SKM-1 treated with dmso at 0.1 percent for 144 hours (cell line): ENCODE results near the gene ZNF641.
"Not testable (repeated sequence)": the region's sequence is repeated elsewhere in the genome, so short reads cannot be mapped to it uniquely, and the experiment has no call there.

ENCODE experiments used
- DNase-seq: peaks from one replicate; lab custom pipeline; 2025; ENCODE audit not compliant: unreplicated experiment; lab: John Stamatoyannopoulos, UW

ZNF641 gene

GRCh38 chr12:48336061-48336460 is 14.7 kb downstream of the ZNF641 start:
- no peak for DNase-seq

GRCh38 chr12:48334808-48335207 is 15.9 kb downstream of the ZNF641 start:
- DNase-seq = peak; percentile 47

- not testable (repeated sequence) for DNase-seq
Observed at GRCh38 chr12:48333680-48334079, 17.0 kb downstream of the ZNF641 start.

GRCh38 chr12:48331399-48331798 is 19.3 kb downstream of the ZNF641 start:
- no peak for DNase-seq

- DNase-seq = no peak
Observed at GRCh38 chr12:48329199-48329939, 21.4 kb downstream of the ZNF641 start.

- DNase-seq = no peak
Observed at GRCh38 chr12:48316491-48316890, 34.2 kb downstream of the ZNF641 start.

GRCh38 chr12:48311313-48311712 is 39.4 kb downstream of the ZNF641 start:
- DNase-seq = no peak

- DNase-seq = no peak
Observed at GRCh38 chr12:48307269-48307668, 43.5 kb downstream of the ZNF641 start.

- DNase-seq = no peak
Observed at GRCh38 chr12:48305190-48305589, 45.5 kb downstream of the ZNF641 start.

- DNase-seq = no peak
Observed at GRCh38 chr12:48302161-48302911, 48.4 kb downstream of the ZNF641 start.

GRCh38 chr12:48300774-48301173 is 49.9 kb downstream of the ZNF641 start:
- DNase-seq = no peak

GRCh38 chr12:48296586-48297282 is 54.0 kb downstream of the ZNF641 start:
- DNase-seq = peak; percentile 42

GRCh38 chr12:48292040-48292439 is 58.7 kb downstream of the ZNF641 start:
- no peak for DNase-seq

GRCh38 chr12:48291511-48291910 is 59.2 kb downstream of the ZNF641 start:
- no peak for DNase-seq

GRCh38 chr12:48288387-48289268 is 62.1 kb downstream of the ZNF641 start:
- DNase-seq = no peak
